ENCODE measurements around the gene RHBDL3. TPM values are rescaled to one million over a fixed set of nuclear protein-coding genes. Genes with fewer than 3 reads are reported as not detected.
A peak's percentile ranks its signal among the peaks of the same experiment; 100 is the strongest.

RHBDL3 gene
- total and polyA plus RNA-seq, 10 of the 15 experiments (the other 5 are each of a cell fraction or from before 2014, with no cell fraction given) = 0.04 to 0.24 (median 0.04) TPM; not detected in 5

DNA sequence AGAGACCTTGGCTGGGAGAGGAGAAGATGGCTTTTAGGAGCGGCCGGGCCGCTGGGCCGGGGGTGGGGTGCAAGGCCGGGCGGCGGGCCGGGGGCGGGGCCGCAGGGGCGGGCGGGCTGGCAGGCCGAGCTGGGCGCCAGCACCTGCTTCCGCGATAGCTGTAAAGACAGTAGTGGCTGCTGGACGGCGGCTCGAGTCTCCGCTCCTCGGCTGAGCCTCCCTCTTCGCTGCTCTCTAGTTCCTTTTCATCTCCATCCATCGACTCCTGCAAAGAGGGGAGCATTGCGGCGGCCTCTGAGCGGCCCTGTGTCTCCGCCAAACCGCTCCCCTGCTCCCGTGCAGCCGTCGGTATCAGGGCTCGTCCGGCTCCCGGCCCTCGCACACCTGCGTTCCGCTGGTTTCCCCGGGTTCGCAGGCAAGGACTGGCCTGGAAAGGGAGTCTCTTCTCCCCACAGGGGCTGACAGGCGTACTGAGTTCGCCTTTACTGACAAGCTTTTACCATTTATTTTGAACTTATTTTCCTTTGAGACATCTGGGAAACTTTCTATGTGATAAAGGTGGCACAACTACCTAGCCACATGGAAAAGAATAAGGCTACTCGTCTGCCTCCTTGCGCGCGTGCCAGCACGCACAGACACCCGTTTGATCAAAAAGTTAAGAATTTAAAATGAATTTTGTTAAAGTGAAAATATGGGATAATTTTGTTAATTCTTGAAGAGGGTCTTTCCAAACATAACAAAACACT lies 76.4 kb downstream of the RHBDL3 start, which contains the start of gene C17orf75 (continued):
- TF ChIP-seq KLF5 (IDR thresholded peaks at IDR 0.05; ENCODE audit: partially characterized antibody) = no peak
- no peak for TF ChIP-seq SMAD1 (IDR thresholded peaks at IDR 0.05; ENCODE audit: low read depth, partially characterized antibody)
- TF ChIP-seq ZBTB40 (IDR thresholded peaks at IDR 0.05; ENCODE audit: borderline replicate concordance) = peak; percentile 97
- TF ChIP-seq BCLAF1 (IDR thresholded peaks at IDR 0.05) = no peak
- TF ChIP-seq, protein P1, sequence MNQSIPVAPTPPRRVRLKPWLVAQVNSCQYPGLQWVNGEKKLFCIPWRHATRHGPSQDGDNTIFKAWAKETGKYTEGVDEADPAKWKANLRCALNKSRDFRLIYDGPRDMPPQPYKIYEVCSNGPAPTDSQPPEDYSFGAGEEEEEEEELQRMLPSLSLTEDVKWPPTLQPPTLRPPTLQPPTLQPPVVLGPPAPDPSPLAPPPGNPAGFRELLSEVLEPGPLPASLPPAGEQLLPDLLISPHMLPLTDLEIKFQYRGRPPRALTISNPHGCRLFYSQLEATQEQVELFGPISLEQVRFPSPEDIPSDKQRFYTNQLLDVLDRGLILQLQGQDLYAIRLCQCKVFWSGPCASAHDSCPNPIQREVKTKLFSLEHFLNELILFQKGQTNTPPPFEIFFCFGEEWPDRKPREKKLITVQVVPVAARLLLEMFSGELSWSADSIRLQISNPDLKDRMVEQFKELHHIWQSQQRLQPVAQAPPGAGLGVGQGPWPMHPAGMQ (IDR thresholded peaks at IDR 0.05; ENCODE audit: borderline replicate concordance) = no peak
- no peak for TF ChIP-seq ZBED1 (IDR thresholded peaks at IDR 0.05; ENCODE audit: borderline replicate concordance)
- TF ChIP-seq, protein P2, sequence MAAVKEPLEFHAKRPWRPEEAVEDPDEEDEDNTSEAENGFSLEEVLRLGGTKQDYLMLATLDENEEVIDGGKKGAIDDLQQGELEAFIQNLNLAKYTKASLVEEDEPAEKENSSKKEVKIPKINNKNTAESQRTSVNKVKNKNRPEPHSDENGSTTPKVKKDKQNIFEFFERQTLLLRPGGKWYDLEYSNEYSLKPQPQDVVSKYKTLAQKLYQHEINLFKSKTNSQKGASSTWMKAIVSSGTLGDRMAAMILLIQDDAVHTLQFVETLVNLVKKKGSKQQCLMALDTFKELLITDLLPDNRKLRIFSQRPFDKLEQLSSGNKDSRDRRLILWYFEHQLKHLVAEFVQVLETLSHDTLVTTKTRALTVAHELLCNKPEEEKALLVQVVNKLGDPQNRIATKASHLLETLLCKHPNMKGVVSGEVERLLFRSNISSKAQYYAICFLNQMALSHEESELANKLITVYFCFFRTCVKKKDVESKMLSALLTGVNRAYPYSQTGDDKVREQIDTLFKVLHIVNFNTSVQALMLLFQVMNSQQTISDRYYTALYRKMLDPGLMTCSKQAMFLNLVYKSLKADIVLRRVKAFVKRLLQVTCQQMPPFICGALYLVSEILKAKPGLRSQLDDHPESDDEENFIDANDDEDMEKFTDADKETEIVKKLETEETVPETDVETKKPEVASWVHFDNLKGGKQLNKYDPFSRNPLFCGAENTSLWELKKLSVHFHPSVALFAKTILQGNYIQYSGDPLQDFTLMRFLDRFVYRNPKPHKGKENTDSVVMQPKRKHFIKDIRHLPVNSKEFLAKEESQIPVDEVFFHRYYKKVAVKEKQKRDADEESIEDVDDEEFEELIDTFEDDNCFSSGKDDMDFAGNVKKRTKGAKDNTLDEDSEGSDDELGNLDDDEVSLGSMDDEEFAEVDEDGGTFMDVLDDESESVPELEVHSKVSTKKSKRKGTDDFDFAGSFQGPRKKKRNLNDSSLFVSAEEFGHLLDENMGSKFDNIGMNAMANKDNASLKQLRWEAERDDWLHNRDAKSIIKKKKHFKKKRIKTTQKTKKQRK (IDR thresholded peaks at IDR 0.05; ENCODE audit: low read depth, low read length) = no peak
- TF ChIP-seq PAX8 (IDR thresholded peaks at IDR 0.05) = no peak
- TF ChIP-seq, protein P3, sequence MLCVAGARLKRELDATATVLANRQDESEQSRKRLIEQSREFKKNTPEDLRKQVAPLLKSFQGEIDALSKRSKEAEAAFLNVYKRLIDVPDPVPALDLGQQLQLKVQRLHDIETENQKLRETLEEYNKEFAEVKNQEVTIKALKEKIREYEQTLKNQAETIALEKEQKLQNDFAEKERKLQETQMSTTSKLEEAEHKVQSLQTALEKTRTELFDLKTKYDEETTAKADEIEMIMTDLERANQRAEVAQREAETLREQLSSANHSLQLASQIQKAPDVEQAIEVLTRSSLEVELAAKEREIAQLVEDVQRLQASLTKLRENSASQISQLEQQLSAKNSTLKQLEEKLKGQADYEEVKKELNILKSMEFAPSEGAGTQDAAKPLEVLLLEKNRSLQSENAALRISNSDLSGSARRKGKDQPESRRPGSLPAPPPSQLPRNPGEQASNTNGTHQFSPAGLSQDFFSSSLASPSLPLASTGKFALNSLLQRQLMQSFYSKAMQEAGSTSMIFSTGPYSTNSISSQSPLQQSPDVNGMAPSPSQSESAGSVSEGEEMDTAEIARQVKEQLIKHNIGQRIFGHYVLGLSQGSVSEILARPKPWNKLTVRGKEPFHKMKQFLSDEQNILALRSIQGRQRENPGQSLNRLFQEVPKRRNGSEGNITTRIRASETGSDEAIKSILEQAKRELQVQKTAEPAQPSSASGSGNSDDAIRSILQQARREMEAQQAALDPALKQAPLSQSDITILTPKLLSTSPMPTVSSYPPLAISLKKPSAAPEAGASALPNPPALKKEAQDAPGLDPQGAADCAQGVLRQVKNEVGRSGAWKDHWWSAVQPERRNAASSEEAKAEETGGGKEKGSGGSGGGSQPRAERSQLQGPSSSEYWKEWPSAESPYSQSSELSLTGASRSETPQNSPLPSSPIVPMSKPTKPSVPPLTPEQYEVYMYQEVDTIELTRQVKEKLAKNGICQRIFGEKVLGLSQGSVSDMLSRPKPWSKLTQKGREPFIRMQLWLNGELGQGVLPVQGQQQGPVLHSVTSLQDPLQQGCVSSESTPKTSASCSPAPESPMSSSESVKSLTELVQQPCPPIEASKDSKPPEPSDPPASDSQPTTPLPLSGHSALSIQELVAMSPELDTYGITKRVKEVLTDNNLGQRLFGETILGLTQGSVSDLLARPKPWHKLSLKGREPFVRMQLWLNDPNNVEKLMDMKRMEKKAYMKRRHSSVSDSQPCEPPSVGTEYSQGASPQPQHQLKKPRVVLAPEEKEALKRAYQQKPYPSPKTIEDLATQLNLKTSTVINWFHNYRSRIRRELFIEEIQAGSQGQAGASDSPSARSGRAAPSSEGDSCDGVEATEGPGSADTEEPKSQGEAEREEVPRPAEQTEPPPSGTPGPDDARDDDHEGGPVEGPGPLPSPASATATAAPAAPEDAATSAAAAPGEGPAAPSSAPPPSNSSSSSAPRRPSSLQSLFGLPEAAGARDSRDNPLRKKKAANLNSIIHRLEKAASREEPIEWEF (IDR thresholded peaks at IDR 0.05; ENCODE audit: insufficient replicate concordance, low read depth, low read length) = no peak
- TF ChIP-seq WRNIP1 (IDR thresholded peaks at IDR 0.05; ENCODE audit: borderline replicate concordance, low read depth, low read length) = peak; percentile 95; the same call in 1 of the 2 replicates
